GM12892 (cell line): ENCODE measurements around the gene MDM1.

Source experiments
- POLR2A ChIP-seq: IDR thresholded peaks from 2 replicates; pipeline ENCODE4 v1.6.1; 2011; ENCODE audit warnings: low read depth, low read length, control low read depth
- POLR2AphosphoS5 ChIP-seq: IDR thresholded peaks from 2 replicates; pipeline ENCODE4 v1.6.1; 2011; ENCODE audit warnings: low read depth, low read length, control low read depth
- TAF1 ChIP-seq: IDR thresholded peaks from 2 replicates; pipeline ENCODE4 v1.6.1; 2011; ENCODE audit warnings: low read depth, mild to moderate bottlenecking, control low read depth, low read length, borderline replicate concordance

DNA sequence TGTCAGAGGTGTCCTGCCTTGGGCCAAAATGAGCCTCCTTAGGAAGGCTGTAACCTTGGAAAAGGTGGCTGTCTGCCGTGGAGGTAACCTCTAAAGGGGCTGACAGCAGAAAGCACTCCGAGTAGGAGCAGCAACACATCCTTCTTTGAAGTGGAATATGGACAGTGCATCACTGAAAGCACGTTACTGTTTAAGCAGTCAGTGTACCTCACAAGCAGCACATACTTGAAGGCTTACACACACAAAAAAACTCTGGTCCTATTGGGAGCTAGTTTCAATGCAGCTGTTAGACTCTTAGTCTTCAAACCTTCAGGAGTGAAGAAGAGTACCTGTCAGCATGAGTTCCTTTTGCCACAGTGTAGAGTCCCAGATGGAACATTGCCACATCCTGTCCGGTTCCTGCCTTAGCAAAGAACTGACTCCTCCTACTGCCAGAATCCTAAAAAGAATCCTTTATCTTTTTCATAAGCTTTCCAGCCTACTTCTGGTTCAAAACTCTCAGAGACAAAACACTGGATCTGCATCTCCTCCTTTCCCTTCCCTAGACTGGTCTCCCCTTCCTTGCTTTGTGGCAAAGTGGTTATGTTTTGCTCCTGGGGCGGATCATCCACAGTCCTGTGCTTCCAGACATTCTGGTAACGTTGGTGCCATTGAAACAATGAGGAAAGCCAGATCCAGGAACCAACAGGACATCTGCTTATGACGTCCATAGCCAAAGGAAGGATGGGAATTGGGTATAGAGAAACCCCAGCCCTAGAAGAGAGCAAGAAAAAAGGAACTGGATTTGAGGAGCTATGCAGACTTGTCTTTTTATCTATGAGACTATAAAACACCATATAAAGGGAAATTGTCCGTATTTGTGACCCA is 8.5 kb upstream of the MDM1 start:
- TF ChIP-seq POLR2A (no peak), POLR2AphosphoS5 (no peak), TAF1 (no peak)
